ENCODE measurements around the gene PKP1.

The PKP1 gene

DNA sequence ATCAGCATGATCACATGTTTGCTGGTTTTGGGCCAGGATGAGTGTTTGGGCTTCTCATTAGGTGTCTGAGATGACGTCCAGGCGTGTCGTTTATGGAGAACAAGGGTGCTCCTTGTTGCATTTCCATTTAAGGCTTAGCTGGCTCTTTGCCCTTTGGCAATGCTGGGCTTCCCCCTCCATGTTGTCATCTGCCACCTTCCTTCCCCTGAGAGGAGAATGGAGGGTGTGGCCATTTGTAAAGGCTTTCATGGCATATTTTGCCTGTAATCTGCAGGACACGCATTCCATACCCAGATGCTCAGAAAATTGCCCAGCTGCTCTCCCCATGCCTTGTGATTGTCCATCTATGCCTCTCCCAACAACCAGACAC lies 27.7 kb downstream of the PKP1 start:
- DNase-seq = no peak

DNA sequence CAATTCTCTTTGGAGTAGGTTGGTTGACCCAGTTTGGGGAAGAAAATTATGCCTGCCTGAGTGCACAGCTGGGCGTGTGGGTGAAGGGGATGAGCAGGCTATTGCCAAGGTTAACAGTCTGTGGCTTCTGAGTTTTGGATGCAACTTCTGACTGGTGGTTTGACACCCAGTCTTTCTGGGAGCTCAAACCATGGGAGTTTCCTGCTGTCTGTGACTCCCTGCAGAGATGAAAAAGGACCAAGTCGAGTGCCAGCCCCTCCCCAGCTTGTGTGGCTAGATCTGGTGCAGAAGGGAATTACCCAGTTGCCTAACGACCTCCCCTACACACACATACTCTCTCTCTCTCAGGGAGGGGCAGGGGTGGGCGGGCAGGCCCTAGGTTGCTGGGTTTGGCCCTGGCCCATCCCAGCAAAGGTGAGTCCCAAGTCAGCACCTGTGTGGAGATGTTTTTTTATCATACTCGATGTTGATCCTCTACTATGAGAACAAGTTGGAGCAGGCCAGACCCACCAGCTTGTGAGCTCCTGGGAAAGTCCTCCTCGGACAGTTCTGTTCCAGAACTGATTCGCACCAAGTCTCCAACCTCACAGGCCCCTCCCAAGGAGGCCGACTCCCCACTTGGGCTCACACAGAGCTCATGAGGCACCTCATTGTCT lies 28.2 kb downstream of the PKP1 start:
- no peak for DNase-seq

- DNase-seq = no peak
Measured at GRCh38 chr1:201312298-201312697, 29.0 kb downstream of the PKP1 start.

- no peak for DNase-seq
Measured at GRCh38 chr1:201313086-201313485, 29.8 kb downstream of the PKP1 start.

GRCh38 chr1:201316556-201316955 lies 33.2 kb downstream of the PKP1 start:
- DNase-seq = no peak

GRCh38 chr1:201317551-201317950 lies 34.2 kb downstream of the PKP1 start:
- no peak for DNase-seq

GRCh38 chr1:201318504-201319340 lies 35.4 kb downstream of the PKP1 start:
- no peak for DNase-seq

- DNase-seq = no peak
Measured at GRCh38 chr1:201319631-201320030, 36.3 kb downstream of the PKP1 start.

GRCh38 chr1:201320168-201320788 lies 37.0 kb downstream of the PKP1 start:
- DNase-seq = no peak

DNA sequence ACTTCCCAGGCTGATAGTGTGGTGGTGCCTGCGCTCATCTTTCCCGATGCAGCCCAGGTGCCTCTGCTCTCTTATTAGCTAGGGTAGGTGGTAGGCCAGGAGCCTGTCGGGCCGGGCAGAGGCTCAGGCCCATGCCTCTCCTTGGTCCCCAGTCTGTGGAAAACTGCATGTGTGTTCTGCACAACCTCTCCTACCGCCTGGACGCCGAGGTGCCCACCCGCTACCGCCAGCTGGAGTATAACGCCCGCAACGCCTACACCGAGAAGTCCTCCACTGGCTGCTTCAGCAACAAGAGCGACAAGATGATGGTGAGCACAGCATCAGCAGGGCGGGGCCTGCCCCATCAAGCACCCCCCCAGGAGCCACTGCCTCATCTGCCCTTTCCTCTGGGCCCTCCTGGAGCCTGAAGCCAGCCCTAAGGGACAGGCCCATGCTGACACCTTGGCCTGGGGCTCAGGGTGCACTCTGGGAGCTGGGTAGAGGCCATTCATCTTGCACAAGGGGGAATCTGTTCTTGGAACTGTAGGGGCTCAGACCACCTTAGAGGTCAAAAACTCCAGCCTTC lies 38.6 kb downstream of the PKP1 start:
- no peak for DNase-seq

- no peak for DNase-seq
Measured at GRCh38 chr1:201322653-201323510, 39.6 kb downstream of the PKP1 start.

DNA sequence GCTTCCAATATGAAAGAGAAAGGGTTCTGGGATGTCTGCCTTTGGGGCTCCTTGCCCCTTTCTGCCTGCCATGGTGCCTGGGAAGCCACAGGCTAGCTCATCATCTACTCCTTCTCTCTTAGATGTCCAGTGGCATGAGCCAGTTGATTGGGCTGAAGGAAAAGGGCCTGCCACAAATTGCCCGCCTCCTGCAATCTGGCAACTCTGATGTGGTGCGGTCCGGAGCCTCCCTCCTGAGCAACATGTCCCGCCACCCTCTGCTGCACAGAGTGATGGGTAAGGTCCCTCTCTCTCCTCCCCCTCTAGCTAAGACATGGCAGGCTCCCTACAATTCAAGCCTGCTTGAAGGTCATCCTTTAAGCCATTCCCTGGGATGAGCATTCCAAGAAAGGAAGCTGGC lies 41.0 kb downstream of the PKP1 start:
- no peak for DNase-seq

GRCh38 chr1:201324821-201325677 lies 41.7 kb downstream of the PKP1 start:
- DNase-seq = no peak

DNA sequence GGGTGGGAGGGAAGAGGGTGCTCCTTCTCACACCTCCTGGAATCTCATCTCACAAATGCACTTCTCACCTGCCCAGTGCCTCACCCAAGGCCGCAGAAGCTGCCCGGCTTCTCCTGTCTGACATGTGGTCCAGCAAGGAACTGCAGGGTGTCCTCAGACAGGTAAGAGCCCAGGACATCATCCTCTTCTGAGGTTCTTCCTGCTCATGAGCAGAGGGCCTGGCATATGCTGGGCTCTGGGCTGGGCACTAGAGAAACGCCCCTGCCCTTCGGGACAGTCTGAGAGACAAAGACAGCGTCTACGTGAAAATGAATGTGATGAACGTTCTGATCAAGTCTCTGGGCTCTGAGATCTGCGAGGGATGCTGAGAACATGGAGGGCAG lies 42.4 kb downstream of the PKP1 start:
- no peak for DNase-seq

DNA sequence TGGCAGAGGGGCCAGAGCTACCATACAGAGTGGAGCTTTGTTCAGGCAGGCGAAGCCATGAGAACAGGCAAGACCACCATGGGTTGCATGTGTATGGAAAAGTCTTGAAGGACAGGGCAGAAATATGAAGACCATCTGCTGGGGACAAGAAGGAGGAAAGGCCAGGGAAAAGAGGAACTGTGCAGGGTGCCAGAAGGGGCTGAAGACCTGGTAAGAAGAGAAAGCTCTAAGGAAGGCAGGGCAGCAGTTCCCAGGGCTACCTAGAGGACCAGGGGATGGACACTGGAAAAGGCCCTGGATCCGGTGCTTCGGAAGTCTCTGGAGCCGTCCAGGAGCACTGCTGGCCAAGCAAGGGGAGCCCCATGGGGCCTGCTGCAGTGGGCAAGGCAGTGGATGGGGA lies 43.4 kb downstream of the PKP1 start:
- no peak for DNase-seq

DNA sequence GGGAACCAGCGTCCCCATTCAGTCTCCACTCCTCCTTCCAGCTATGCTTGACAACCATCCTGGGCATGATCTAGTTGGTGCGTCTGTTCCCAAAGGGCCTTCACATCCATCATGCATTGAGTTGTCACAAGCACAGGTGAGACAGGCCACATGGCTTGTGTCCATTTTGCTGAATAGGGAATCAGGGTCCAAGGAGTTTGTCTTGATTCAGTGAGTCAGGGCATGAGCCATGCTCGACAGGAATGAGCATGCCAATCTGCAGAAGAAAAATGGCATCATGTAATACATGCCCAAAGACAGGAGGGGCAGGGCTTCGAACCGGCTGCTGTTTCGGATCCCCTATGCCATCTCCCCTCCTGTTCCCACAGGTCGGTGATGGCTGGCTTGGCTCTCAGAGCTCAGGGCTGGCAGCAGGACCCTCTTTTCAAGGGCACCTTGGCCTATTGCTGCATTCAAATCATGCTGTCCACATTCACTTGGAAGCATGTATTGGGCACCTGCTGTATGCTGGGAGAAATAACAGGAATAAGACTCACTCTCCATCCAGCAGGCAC lies 44.5 kb downstream of the PKP1 start:
- no peak for DNase-seq

GRCh38 chr1:201328576-201328975 lies 45.3 kb downstream of the PKP1 start:
- DNase-seq = no peak

DNA sequence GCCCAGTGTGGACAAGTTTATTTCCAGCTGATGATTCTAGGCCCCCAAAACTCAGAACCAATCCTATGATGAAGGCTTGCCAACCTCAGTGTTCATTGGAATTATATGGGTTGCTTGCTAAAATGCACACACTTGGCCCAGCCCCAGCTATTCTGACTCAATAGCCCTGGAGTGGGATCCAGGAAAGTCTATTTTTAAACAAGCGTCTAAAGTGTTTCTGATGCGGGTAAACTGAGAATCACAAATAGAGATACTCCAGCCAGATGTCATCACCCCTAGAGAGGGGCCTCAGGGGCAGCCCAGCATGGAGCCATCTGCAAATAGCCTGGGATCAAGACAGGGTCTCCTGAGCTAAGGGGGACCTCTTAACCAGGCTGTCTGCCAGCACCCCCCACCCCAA lies 46.0 kb downstream of the PKP1 start:
- DNase-seq = no peak

- no peak for DNase-seq
Measured at GRCh38 chr1:201329801-201330200, 46.5 kb downstream of the PKP1 start.

- no peak for DNase-seq
Measured at GRCh38 chr1:201330541-201330940, 47.2 kb downstream of the PKP1 start.

DNA sequence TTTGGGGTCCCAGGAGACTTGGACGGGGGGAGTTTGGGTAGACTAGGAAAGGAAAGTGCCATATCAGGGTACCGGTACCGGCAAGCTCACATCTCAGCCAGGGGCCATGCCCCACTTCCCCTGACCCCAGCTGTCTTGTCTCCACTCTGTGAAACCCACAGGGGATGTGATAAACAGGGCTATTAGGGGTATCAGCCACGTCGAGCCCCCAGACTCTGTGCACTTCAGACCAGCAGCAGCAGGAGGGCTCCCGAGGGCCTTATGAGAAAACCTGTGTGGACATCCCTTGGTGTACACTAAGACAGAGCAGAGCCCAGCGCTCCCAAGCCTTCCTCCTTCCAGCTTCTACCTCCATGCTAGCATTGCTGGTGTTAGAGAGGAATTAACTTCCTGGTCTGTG lies 47.9 kb downstream of the PKP1 start:
- DNase-seq = no peak

GRCh38 chr1:201332021-201332420 lies 48.7 kb downstream of the PKP1 start:
- no peak for DNase-seq

Measured in SIG-M5 (cell line).